H9 (cell line): ENCODE results near the gene P4HTM. TPM values are rescaled to one million over a fixed set of nuclear protein-coding genes. Genes with fewer than 3 reads are reported as not detected.
A peak's percentile ranks its signal among the peaks of the same experiment; 100 is the strongest.

Experiments used
- DNase-seq: peaks from one replicate; pipeline ENCODE4 v3.0.0-alpha.2; 2017
- H2AFZ ChIP-seq: one replicate; pipeline ENCODE4 v1.6.1; 2013; ENCODE audit warnings: mild to moderate bottlenecking, low read length, control low read depth, moderate library complexity
- H2AK5ac ChIP-seq: 2 replicates; pipeline ENCODE4 v1.6.1; 2013; ENCODE audit warnings: low read length, control low read depth, mixed read lengths; ENCODE audit not compliant: insufficient read length
- H2BK120ac ChIP-seq: one replicate; pipeline ENCODE4 v1.6.1; 2013; ENCODE audit warnings: low read depth, mild to moderate bottlenecking, low read length, control low read depth, inconsistent platforms; ENCODE audit not compliant: poor library complexity, severe bottlenecking
- H2BK12ac ChIP-seq: 2 replicates; pipeline ENCODE4 v1.6.1; 2013; ENCODE audit warnings: low read length, control low read depth, mixed read lengths, low read depth; ENCODE audit not compliant: insufficient read length
- H2BK15ac ChIP-seq: 2 replicates; pipeline ENCODE4 v1.6.1; 2013; ENCODE audit warnings: low read depth, low read length, control low read depth
- H2BK20ac ChIP-seq: one replicate; pipeline ENCODE4 v1.6.1; 2013; ENCODE audit warnings: low read depth, mild to moderate bottlenecking, low read length, control low read depth, inconsistent platforms; ENCODE audit not compliant: poor library complexity, severe bottlenecking
- H2BK5ac ChIP-seq: 2 replicates; pipeline ENCODE4 v1.6.1; 2013; ENCODE audit warnings: low read length, control low read depth, mixed read lengths; ENCODE audit not compliant: insufficient read length
- H3K14ac ChIP-seq: 2 replicates; pipeline ENCODE4 v1.6.1; 2013; ENCODE audit warnings: low read length, control low read depth; ENCODE audit not compliant: insufficient read depth
- H3K18ac ChIP-seq: 2 replicates; pipeline ENCODE4 v1.6.1; 2013; ENCODE audit warnings: low read depth, mild to moderate bottlenecking, mixed read lengths, low read length, control low read depth; ENCODE audit not compliant: insufficient read length
- H3K23ac ChIP-seq: 2 replicates; pipeline ENCODE4 v1.6.1; 2013; ENCODE audit warnings: low read length, control low read depth, mixed read lengths, low read depth; ENCODE audit not compliant: insufficient read length
- H3K23me2 ChIP-seq: 2 replicates; pipeline ENCODE4 v1.6.1; 2013; ENCODE audit warnings: low read depth, mild to moderate bottlenecking, mixed read lengths, low read length, control low read depth; ENCODE audit not compliant: insufficient read length, poor library complexity, severe bottlenecking
- H3K27ac ChIP-seq: 2 replicates; pipeline ENCODE4 v1.5.1; 2013; ENCODE audit warnings: low read length, control low read depth, mixed read lengths, low read depth; ENCODE audit not compliant: insufficient read length
- H3K27me3 ChIP-seq: 2 replicates; pipeline ENCODE4 v1.6.1; 2013; ENCODE audit warnings: low read length, control low read depth, inconsistent platforms; ENCODE audit not compliant: insufficient read depth
- H3K4ac ChIP-seq: 2 replicates; pipeline ENCODE4 v1.6.1; 2013; ENCODE audit warnings: low read depth, mild to moderate bottlenecking, control low read depth, inconsistent platforms, low read length, moderate library complexity
- H3K4me1 ChIP-seq: 2 replicates; pipeline ENCODE4 v1.6.1; 2013; ENCODE audit warnings: low read length, control low read depth, inconsistent platforms; ENCODE audit not compliant: insufficient read depth
- H3K4me2 ChIP-seq: 2 replicates; pipeline ENCODE4 v1.6.1; 2013; ENCODE audit warnings: low read length, control low read depth, mixed read lengths; ENCODE audit not compliant: insufficient read length, insufficient read depth
- H3K56ac ChIP-seq: 2 replicates; pipeline ENCODE4 v1.6.1; 2013; ENCODE audit warnings: low read depth, mild to moderate bottlenecking, mixed read lengths, low read length, control low read depth; ENCODE audit not compliant: insufficient read length
- H3K79me1 ChIP-seq: 2 replicates; pipeline ENCODE4 v1.6.1; 2013; ENCODE audit warnings: low read depth, mild to moderate bottlenecking, moderate library complexity, low read length, control low read depth, inconsistent platforms; ENCODE audit not compliant: insufficient read depth, poor library complexity, severe bottlenecking
- H3K79me2 ChIP-seq: 2 replicates; pipeline ENCODE4 v1.6.1; 2013; ENCODE audit warnings: low read length, control low read depth, inconsistent platforms; ENCODE audit not compliant: insufficient read depth
- H3K9ac ChIP-seq: 2 replicates; pipeline ENCODE4 v1.6.1; 2013; ENCODE audit warnings: low read length, control low read depth, mixed read lengths; ENCODE audit not compliant: insufficient read length; ENCODE audit errors: extremely low read depth
- H3K9me3 ChIP-seq: one replicate; pipeline ENCODE4 v1.6.1; 2013; ENCODE audit warnings: low read depth, low read length, inconsistent platforms; ENCODE audit not compliant: control insufficient read depth
- H3T11ph ChIP-seq: one replicate; pipeline ENCODE4 v1.6.1; 2013; ENCODE audit warnings: mild to moderate bottlenecking, low read length, control low read depth, inconsistent platforms
- H4K20me1 ChIP-seq: one replicate; pipeline ENCODE4 v1.6.1; 2013; ENCODE audit not compliant: control insufficient read depth, insufficient read length, insufficient read depth
- H4K5ac ChIP-seq: 2 replicates; pipeline ENCODE4 v1.6.1; 2013; ENCODE audit warnings: low read depth, mild to moderate bottlenecking, mixed read lengths, low read length, control low read depth; ENCODE audit not compliant: insufficient read length
- H4K8ac ChIP-seq: replicated peaks from 2 replicates; pipeline ENCODE4 v1.6.1; 2013; ENCODE audit warnings: low read length, control low read depth, mixed read lengths, low read depth; ENCODE audit not compliant: insufficient read length
- H4K91ac ChIP-seq: 2 replicates; pipeline ENCODE4 v1.6.1; 2013; ENCODE audit warnings: low read depth, mild to moderate bottlenecking, moderate library complexity, mixed read lengths, low read length, control low read depth; ENCODE audit not compliant: insufficient read length
- H3K27ac Mint-ChIP-seq, 3 experiments: 2 replicates in 2 of 3; 3 replicates in 1 of 3; pipeline ENCODE4 v1.8.0; 2020 to 2021; ENCODE audit warnings: mixed read lengths in 3 of 3, mild to moderate bottlenecking in 1 of 3, moderate library complexity in 1 of 3
- H3K27me3 Mint-ChIP-seq: 2 replicates; pipeline ENCODE4 v1.8.0; 2021; ENCODE audit warnings: low read depth, mild to moderate bottlenecking, moderate library complexity, mixed read lengths
- H3K36me3 Mint-ChIP-seq, 3 experiments: 2 replicates in 2 of 3; 3 replicates in 1 of 3; pipeline ENCODE4 v1.8.0; 2020 to 2021; ENCODE audit warnings: low read depth in 3 of 3, mixed read lengths in 3 of 3; ENCODE audit not compliant: insufficient read depth in 1 of 3
- H3K4me1 Mint-ChIP-seq, 2 experiments: 2 replicates each; pipeline ENCODE4 v1.8.0; 2020; ENCODE audit warnings: mixed read lengths in 2 of 2
- H3K4me3 Mint-ChIP-seq, 2 experiments: 2 replicates in 1 of 2; 3 replicates in 1 of 2; pipeline ENCODE4 v1.8.0; 2020 to 2021; ENCODE audit warnings: mild to moderate bottlenecking in 2 of 2, mixed read lengths in 2 of 2, moderate library complexity in 1 of 2
- H3K9me3 Mint-ChIP-seq, 2 experiments: 2 replicates in 1 of 2; 3 replicates in 1 of 2; pipeline ENCODE4 v1.8.0; 2020; ENCODE audit warnings: mild to moderate bottlenecking in 2 of 2, mixed read lengths in 2 of 2, moderate library complexity in 1 of 2
- WGBS: extraction: QIAGEN DNeasy Blood & Tissue Kit; methylation state at CpG from one replicate; pipeline ENCODE4 v1.1.7; 2013; ENCODE audit warnings: missing lambda C conversion rate, low lambda C conversion rate, mixed read lengths; ENCODE audit not compliant: insufficient read length; ENCODE audit errors: extremely low coverage; 5-methylcytosine and 5-hydroxymethylcytosine counted together
- total RNA-seq: library from RNA; stranded (reverse); gene quantifications from 2 replicates; pipeline ENCODE4 v1.2.1, GENCODE V29; 2021
- TF ChIP-seq, protein P1 (sequence below): fragments of 200-600 bp; sonication (generic); conservative IDR thresholded peaks from 3 replicates; pipeline ENCODE4 v1.8.0; 2021; ENCODE audit warnings: antibody characterized with exemption, mild to moderate bottlenecking

P4HTM gene
- total RNA-seq, 1 experiment from 2014 or later: 36.0 TPM

DNA sequence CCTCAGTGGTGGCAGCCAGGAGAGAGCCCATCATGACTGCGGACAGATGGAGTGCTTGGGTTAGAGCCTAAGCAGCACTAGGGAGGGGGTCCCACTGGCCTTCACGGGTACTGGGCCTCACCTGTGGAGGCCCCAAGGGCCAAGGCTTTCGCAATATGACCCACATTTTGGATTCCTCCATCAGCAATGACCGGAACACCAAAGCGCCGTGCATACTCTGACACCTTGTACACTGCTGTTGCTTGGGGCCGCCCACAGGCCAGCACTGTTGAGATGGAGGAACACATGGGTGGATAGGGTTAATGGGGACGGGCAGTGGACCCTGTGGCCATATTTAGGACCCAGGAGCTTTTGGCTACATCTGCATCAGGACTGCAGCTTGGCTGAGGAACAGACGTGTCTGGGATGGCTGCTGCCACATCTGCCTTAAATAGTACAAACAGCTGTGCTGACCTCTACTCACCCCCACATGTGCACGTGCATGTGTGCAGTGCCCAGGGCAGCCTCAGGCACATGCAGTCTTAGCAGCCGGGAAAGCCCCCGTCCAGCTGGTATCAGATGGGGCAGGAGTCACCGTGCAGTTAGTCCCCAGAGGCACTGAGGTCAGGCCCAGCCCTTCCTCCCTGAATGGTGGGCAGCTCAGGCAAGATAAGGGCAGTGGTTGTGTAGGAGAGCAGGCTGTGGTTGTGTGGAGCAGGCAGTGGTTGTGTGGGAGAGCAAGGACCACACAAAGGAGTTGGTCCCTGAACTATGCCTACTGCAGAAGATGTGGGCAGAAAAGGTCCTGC, 35.2 kb downstream of the P4HTM start:
- Histone ChIP-seq H3K79me2 (no peaks in the 10 kb centered on the region), H3K9me3 (no peaks in the 10 kb centered on the region), H3K4me2 (no peak overlapping the region), H3K79me1 (no peaks in the 10 kb centered on the region), H3K27me3 (no peaks in the 10 kb centered on the region), H2BK120ac (no peak overlapping the region), H3K23me2 (peaks cover 17% of the 10 kb centered on the region), H2BK12ac (no peak overlapping the region), H4K5ac (no peak overlapping the region), H3K18ac (no peak overlapping the region), H2BK15ac (no peak overlapping the region), H2BK5ac (no peak overlapping the region), H3K27ac (no peak overlapping the region), H4K20me1 (peaks cover 7% of the 10 kb centered on the region), H4K91ac (no peak overlapping the region), H2AFZ (no peak overlapping the region), H3K14ac (no peak overlapping the region), H3K4ac (no peak overlapping the region), H3K9ac (no peak overlapping the region), H2AK5ac (no peak overlapping the region), H3K23ac (no peak overlapping the region), H3K4me1 (no peaks in the 10 kb centered on the region), H4K8ac (no peak overlapping the region), H2BK20ac (no peak overlapping the region), H3K56ac (no peak overlapping the region), H3T11ph (no peak overlapping the region)
- no CpG with 5 or more reads among the region's 13 CpGs for WGBS
- DNase-seq: no peak
- no peak overlapping the region for H3K4me3 Mint-ChIP-seq
- no peaks in the 10 kb centered on the region for H3K9me3 Mint-ChIP-seq
- no peaks in the 10 kb centered on the region; the same call in none of the 2 replicates for H3K27me3 Mint-ChIP-seq
- H3K36me3 Mint-ChIP-seq: peaks cover 56 to 72% (median 62%) of the 10 kb centered on the region in 3 experiments
- TF ChIP-seq, protein P1, sequence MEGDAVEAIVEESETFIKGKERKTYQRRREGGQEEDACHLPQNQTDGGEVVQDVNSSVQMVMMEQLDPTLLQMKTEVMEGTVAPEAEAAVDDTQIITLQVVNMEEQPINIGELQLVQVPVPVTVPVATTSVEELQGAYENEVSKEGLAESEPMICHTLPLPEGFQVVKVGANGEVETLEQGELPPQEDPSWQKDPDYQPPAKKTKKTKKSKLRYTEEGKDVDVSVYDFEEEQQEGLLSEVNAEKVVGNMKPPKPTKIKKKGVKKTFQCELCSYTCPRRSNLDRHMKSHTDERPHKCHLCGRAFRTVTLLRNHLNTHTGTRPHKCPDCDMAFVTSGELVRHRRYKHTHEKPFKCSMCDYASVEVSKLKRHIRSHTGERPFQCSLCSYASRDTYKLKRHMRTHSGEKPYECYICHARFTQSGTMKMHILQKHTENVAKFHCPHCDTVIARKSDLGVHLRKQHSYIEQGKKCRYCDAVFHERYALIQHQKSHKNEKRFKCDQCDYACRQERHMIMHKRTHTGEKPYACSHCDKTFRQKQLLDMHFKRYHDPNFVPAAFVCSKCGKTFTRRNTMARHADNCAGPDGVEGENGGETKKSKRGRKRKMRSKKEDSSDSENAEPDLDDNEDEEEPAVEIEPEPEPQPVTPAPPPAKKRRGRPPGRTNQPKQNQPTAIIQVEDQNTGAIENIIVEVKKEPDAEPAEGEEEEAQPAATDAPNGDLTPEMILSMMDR: no peak
- H3K27ac Mint-ChIP-seq: peak overlapping the region in 1 of 3 experiments; percentile 74; a peak in 2 of 7 replicates
- peaks cover 22 to 33% of the 10 kb centered on the region in 2 experiments for H3K4me1 Mint-ChIP-seq
